HEK293T (cell line): ENCODE results near the gene FLNB.

Source experiments
- CTCF ChIA-PET: fragments of 350-600 bp; formaldehyde crosslinking; extraction: SDS; loops from one replicate; lab custom pipeline; 2021; ENCODE audit warnings: antibody characterized with exemption, inconsistent platforms; lab: Yijun Ruan, JAX
- POLR2A ChIA-PET: fragments of 350-600 bp; formaldehyde crosslinking; extraction: SDS; loops from one replicate; lab custom pipeline; 2020; ENCODE audit warnings: antibody characterized with exemption, inconsistent platforms; lab: Yijun Ruan, JAX
- DNase-seq: peaks from one replicate; pipeline ENCODE4 v3.0.0; 2012; ENCODE audit warnings: mixed read lengths; ENCODE audit errors: extremely low spot score
- ARNT ChIP-seq: fragments of 450-650 bp; IDR thresholded peaks from 2 replicates; pipeline ENCODE4 v1.6.1; 2017; ENCODE audit warnings: mild to moderate bottlenecking
- BHLHE40 ChIP-seq: fragments of 450-650 bp; IDR thresholded peaks from 2 replicates; pipeline ENCODE4 v1.6.1; 2016; ENCODE audit warnings: mild to moderate bottlenecking, moderate library complexity, borderline replicate concordance
- CTBP1 ChIP-seq: fragments of 450-650 bp; IDR thresholded peaks from 2 replicates; pipeline ENCODE4 v1.6.1; 2016; ENCODE audit warnings: borderline replicate concordance
- ELF4 ChIP-seq: fragments of 450-650 bp; IDR thresholded peaks from 2 replicates; pipeline ENCODE4 v1.6.1; 2017; ENCODE audit warnings: antibody characterized with exemption
- FOXA1 ChIP-seq: fragments of 450-650 bp; IDR thresholded peaks from 2 replicates; pipeline ENCODE4 v1.6.1; 2016; ENCODE audit warnings: mild to moderate bottlenecking
- FOXK2 ChIP-seq: fragments of 450-650 bp; IDR thresholded peaks from 2 replicates; pipeline ENCODE4 v1.6.1; 2016; ENCODE audit warnings: mild to moderate bottlenecking
- FOXM1 ChIP-seq: fragments of 450-650 bp; IDR thresholded peaks from 2 replicates; pipeline ENCODE4 v1.6.1; 2017; ENCODE audit warnings: mild to moderate bottlenecking, borderline replicate concordance
- HDGF ChIP-seq: fragments of 450-650 bp; IDR thresholded peaks from 2 replicates; pipeline ENCODE4 v1.6.1; 2017; ENCODE audit warnings: antibody characterized with exemption, borderline replicate concordance
- L3MBTL2 ChIP-seq: fragments of 450-650 bp; conservative IDR thresholded peaks from 2 replicates; pipeline ENCODE4 v1.6.1; 2016; ENCODE audit warnings: mild to moderate bottlenecking
- LEF1 ChIP-seq: fragments of 450-650 bp; IDR thresholded peaks from 2 replicates; pipeline ENCODE4 v1.6.1; 2017; ENCODE audit warnings: mild to moderate bottlenecking, borderline replicate concordance
- NFRKB ChIP-seq: fragments of 450-650 bp; IDR thresholded peaks from 2 replicates; pipeline ENCODE4 v1.6.1; 2016; ENCODE audit warnings: mild to moderate bottlenecking, moderate library complexity
- SP1 ChIP-seq: fragments of 450-650 bp; IDR thresholded peaks from 2 replicates; pipeline ENCODE4 v1.6.1; 2017
- SUZ12 ChIP-seq: fragments of 450-650 bp; IDR thresholded peaks from 2 replicates; pipeline ENCODE4 v1.6.1; 2016; ENCODE audit warnings: mild to moderate bottlenecking
- TARDBP ChIP-seq: fragments of 450-650 bp; IDR thresholded peaks from 2 replicates; pipeline ENCODE4 v1.6.1; 2016
- ZNF384 ChIP-seq: fragments of 450-650 bp; IDR thresholded peaks from 2 replicates; pipeline ENCODE4 v1.6.1; 2016
- TF ChIP-seq, protein P1 (sequence below): fragments of 450-650 bp; IDR thresholded peaks from 2 replicates; pipeline ENCODE4 v1.6.1; 2016

The FLNB gene

DNA sequence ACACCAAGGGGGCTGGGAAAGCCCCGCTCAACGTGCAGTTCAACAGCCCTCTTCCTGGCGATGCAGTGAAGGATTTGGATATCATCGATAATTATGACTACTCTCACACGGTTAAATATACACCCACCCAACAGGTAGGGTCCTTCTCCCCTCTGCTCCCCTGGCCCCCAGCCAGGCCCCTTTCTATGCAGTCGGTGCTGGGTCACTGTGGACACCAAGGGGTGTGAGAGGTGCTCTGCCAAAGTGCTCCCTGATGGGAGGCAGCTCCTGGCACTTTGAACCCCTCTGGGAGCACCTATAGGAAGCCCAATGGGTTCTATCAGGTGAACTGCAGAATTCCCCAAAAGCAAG lies 103.9 kb downstream of the FLNB start:
- TF ChIP-seq L3MBTL2 (no peak), FOXK2 (no peak), LEF1 (no peak), BHLHE40 (no peak), ARNT (no peak), FOXA1 (no peak), TARDBP (no peak), ELF4 (no peak), CTBP1 (no peak), ZNF384 (no peak), SUZ12 (no peak), FOXM1 (no peak), HDGF (no peak), SP1 (no peak), NFRKB (no peak)
- TF ChIP-seq, protein P1, sequence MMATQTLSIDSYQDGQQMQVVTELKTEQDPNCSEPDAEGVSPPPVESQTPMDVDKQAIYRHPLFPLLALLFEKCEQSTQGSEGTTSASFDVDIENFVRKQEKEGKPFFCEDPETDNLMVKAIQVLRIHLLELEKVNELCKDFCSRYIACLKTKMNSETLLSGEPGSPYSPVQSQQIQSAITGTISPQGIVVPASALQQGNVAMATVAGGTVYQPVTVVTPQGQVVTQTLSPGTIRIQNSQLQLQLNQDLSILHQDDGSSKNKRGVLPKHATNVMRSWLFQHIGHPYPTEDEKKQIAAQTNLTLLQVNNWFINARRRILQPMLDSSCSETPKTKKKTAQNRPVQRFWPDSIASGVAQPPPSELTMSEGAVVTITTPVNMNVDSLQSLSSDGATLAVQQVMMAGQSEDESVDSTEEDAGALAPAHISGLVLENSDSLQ = no peak
- ChIA-PET CTCF (no interaction called here), POLR2A (no interaction called here)
- DNase-seq = no peak

- no peak for TF ChIP-seq ARNT
- TF ChIP-seq SP1 = no peak
- TF ChIP-seq FOXA1 = no peak
- no peak for TF ChIP-seq BHLHE40
- no peak for TF ChIP-seq ELF4
- TF ChIP-seq HDGF = no peak
- no peak for TF ChIP-seq ZNF384
- TF ChIP-seq SUZ12 = no peak
- no peak for TF ChIP-seq L3MBTL2
- TF ChIP-seq LEF1 = no peak
- no peak for TF ChIP-seq FOXK2
- TF ChIP-seq FOXM1 = no peak
- TF ChIP-seq NFRKB = no peak
- TF ChIP-seq CTBP1 = no peak
- TF ChIP-seq TARDBP = no peak
- TF ChIP-seq, protein P1 = no peak
- CTCF ChIA-PET = no interaction called here
- POLR2A ChIA-PET = no interaction called here
- DNase-seq = no peak
Measured at GRCh38 chr3:58115175-58115574, 107.0 kb downstream of the FLNB start.

DNA sequence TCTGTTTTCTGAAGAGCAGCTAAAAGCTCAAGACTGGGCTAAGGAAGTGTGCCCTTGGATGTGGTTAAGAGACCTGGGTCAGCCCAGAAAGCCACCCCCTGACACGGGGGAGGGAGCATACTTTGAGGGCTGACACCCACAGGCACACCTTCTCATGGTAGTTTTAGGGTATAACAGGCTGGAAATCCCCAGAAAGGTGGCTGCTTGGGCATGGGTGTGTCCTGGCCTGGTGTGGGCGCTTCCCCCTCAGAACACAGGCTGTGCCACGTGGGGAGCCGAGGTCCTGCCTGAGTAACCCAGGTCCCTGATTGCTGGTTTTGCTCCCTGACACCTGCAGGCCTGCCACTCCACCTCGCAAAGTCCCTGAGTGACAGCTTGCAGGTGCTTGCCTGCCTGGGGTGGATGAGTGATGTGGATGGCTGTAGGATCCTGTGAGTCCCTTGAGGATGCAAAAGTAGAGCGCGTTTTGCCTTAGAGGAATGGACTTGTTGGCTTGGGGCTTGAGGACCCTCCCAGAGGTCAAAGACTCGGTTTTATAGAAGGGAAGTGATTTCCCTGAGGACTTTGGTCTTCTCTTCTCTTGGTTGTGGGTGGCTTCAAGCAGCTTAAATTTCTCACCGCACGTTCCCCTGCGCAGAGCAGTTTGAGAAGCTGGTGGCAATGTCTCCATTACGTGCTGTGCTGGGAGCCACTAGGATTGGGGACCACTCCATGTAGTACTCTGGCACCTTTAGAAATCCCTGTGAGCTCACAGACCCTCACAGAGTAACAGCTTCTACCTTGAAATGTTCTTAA lies 108.1 kb downstream of the FLNB start:
- POLR2A ChIA-PET = no interaction called here

GRCh38 chr3:58116985-58117384 lies 108.8 kb downstream of the FLNB start:
- DNase-seq = no peak
- TF ChIP-seq FOXK2 (no peak), BHLHE40 (no peak), ARNT (no peak), FOXM1 (no peak), L3MBTL2 (no peak), ELF4 (no peak), ZNF384 (no peak), SP1 (no peak), HDGF (no peak), SUZ12 (no peak), NFRKB (no peak), CTBP1 (no peak), FOXA1 (no peak), TARDBP (no peak), LEF1 (no peak)
- TF ChIP-seq, protein P1 = no peak
- POLR2A ChIA-PET = no interaction called here
- CTCF ChIA-PET = no interaction called here

More for the DNA sequence above, 108.1 kb downstream of the FLNB start:
- TF ChIP-seq, protein P1 = no peak
- TF ChIP-seq CTBP1 = no peak
- TF ChIP-seq LEF1 = no peak
- no peak for TF ChIP-seq FOXA1
- no peak for TF ChIP-seq SUZ12
- no peak for TF ChIP-seq SP1
- no peak for TF ChIP-seq L3MBTL2
- CTCF ChIA-PET = no interaction called here
- no peak for DNase-seq

- POLR2A ChIA-PET = no interaction called here
- TF ChIP-seq FOXA1 (no peak), BHLHE40 (no peak)
- TF ChIP-seq, protein P1 = no peak
- CTCF ChIA-PET = no interaction called here
- no peak for DNase-seq
Measured at GRCh38 chr3:58117561-58118181, 109.4 kb downstream of the FLNB start.
